ENCODE data around the gene ADAMTS17. TPM values are rescaled to one million over a fixed set of nuclear protein-coding genes. Genes with fewer than 3 reads are reported as not detected.
A peak's percentile ranks its signal among the peaks of the same experiment; 100 is the strongest.
"Not testable (repeated sequence)": the region's sequence is repeated elsewhere in the genome, so short reads cannot be mapped to it uniquely, and the experiment has no call there.

ADAMTS17 gene
- total RNA-seq, 4 donors from 2014 or later: 5.0 to 16.2 (median 11.6) TPM

GRCh38 chr15:99929266-99929665 lies 412.5 kb downstream of the ADAMTS17 start:
- Histone ChIP-seq H3K27ac (no peak overlapping the region), H3K4me1 (peaks cover 0 to 6% of the 10 kb centered on the region in 2 donors), H3K9me3 (no peaks in the 10 kb centered on the region), H3K27me3 (no peaks in the 10 kb centered on the region), H3K36me3 (no peaks in the 10 kb centered on the region), H3K4me3 (no peak overlapping the region)
- intact Hi-C loops (cut with DNase I; ENCODE audit: low total_unique reads) (loop anchor here (2.0 to 10.0 kb wide), 5 partner anchors 204 to 676 kb away; partner anchors contain the start of genes ASB7, LINS1 and LRRC28), in situ Hi-C loops (cut with MboI; ENCODE audit: low sequenced_read_pairs in 4 of 4) (loop anchor here (25.0 kb wide), 4 partner anchors 208 to 1083 kb away; partner anchors contain the start of genes ASB7 (in 1 of the 4) and LINS1 (in 1 of the 4))
- ATAC-seq (no peak), DNase-seq (no peak)
- TF ChIP-seq POLR2A (IDR thresholded peaks at IDR 0.05) (no peak), CTCF (IDR thresholded peaks at IDR 0.05 in 4 of 5, conservative IDR thresholded peaks at IDR 0.05 in 1 of 5) (no peak)

- no peaks in the 10 kb centered on the region for H3K27me3 ChIP-seq
- peak; percentile 25 to 78 (median 72) for TF ChIP-seq CTCF (IDR thresholded peaks at IDR 0.05 in 4 of 5, conservative IDR thresholded peaks at IDR 0.05 in 1 of 5)
- TF ChIP-seq POLR2A (IDR thresholded peaks at IDR 0.05): no peak
- H3K27ac ChIP-seq: peak overlapping the region; percentile 39 to 84 (median 61)
- H3K36me3 ChIP-seq: no peaks in the 10 kb centered on the region
- H3K4me3 ChIP-seq: peak overlapping the region; percentile 32 to 76 (median 46)
- H3K9me3 ChIP-seq: no peaks in the 10 kb centered on the region
- peak; percentile 88 to 91 for ATAC-seq
- H3K4me1 ChIP-seq: peaks cover 0 to 6% of the 10 kb centered on the region in 2 donors
- intact Hi-C loops (cut with DNase I; ENCODE audit: low total_unique reads): loop anchor here (2.0 to 10.0 kb wide), 5 partner anchors 204 to 676 kb away; partner anchors contain the start of genes ASB7, LINS1 and LRRC28
- in situ Hi-C loops (cut with MboI; ENCODE audit: low sequenced_read_pairs in 4 of 4): loop anchor here (25.0 kb wide), 4 partner anchors 209 to 1084 kb away; partner anchors contain the start of genes ASB7 (in 1 of the 4) and LINS1 (in 1 of the 4)
- DNase-seq: peak; percentile 64
These were observed 413.3 kb downstream of the ADAMTS17 start for GRCh38 chr15:99928429-99928981.

GRCh38 chr15:99926532-99926931 lies 415.2 kb downstream of the ADAMTS17 start:
- H3K4me3 ChIP-seq: peak overlapping the region in 2 of 4 donors; percentile 50 to 59
- not testable (repeated sequence) for DNase-seq, H3K27ac ChIP-seq, H3K9me3 ChIP-seq, H3K4me1 ChIP-seq, H3K27me3 ChIP-seq, ATAC-seq, H3K36me3 ChIP-seq
- in situ Hi-C loops (cut with MboI; ENCODE audit: low sequenced_read_pairs in 4 of 4) (loop anchor here (25.0 kb wide), 4 partner anchors 211 to 1086 kb away; partner anchors contain the start of genes ASB7 (in 1 of the 4) and LINS1 (in 1 of the 4)), intact Hi-C loops (cut with DNase I; ENCODE audit: low total_unique reads) (loop anchor here (10.0 kb wide), 3 partner anchors 648 to 678 kb away; partner anchors contain the start of genes ASB7, LINS1 and LRRC28)

- H3K9me3 ChIP-seq: no peaks in the 10 kb centered on the region
- peak overlapping the region; percentile 52 to 76 (median 68) for H3K27ac ChIP-seq
- H3K4me1 ChIP-seq: peaks cover 0 to 6% of the 10 kb centered on the region in 2 donors
- H3K27me3 ChIP-seq: no peaks in the 10 kb centered on the region
- TF ChIP-seq CTCF (IDR thresholded peaks at IDR 0.05 in 4 of 5, conservative IDR thresholded peaks at IDR 0.05 in 1 of 5): no peak
- TF ChIP-seq POLR2A (IDR thresholded peaks at IDR 0.05): no peak
- H3K36me3 ChIP-seq: no peaks in the 10 kb centered on the region
- in situ Hi-C loops (cut with MboI; ENCODE audit: low sequenced_read_pairs in 4 of 4) (loop anchor here (25.0 kb wide), 4 partner anchors 211 to 1086 kb away; partner anchors contain the start of genes ASB7 (in 1 of the 4) and LINS1 (in 1 of the 4)), intact Hi-C loops (cut with DNase I; ENCODE audit: low total_unique reads) (loop anchor here (10.0 kb wide), 3 partner anchors 649 to 679 kb away; partner anchors contain the start of genes ASB7, LINS1 and LRRC28)
- DNase-seq: peak in 1 of 2 donors; percentile 25
- H3K4me3 ChIP-seq: peak overlapping the region; percentile 50 to 62 (median 58)
- peak; percentile 22 to 42 for ATAC-seq
These were observed 415.9 kb downstream of the ADAMTS17 start for GRCh38 chr15:99925661-99926461.
